ENCODE results near the gene SORT1. TPM values are rescaled to one million over a fixed set of nuclear protein-coding genes. Genes with fewer than 3 reads are reported as not detected.

The SORT1 gene
- total RNA-seq, 1 donor from 2014 or later = 30.7 TPM

GRCh38 chr1:109370712-109371340 lies 26.9 kb downstream of the SORT1 start:
- no peak overlapping the region for H3K4me3 ChIP-seq
- DNase-seq (ENCODE audit: extremely low spot score in 2 of 2) = no peak
- intact Hi-C loops (cut with DNase I) = no loop called here

GRCh38 chr1:109369167-109369746 lies 28.5 kb downstream of the SORT1 start:
- H3K4me1 ChIP-seq = peaks cover 14% of the 10 kb centered on the region
- H3K36me3 ChIP-seq = peaks cover 0 to 7% of the 10 kb centered on the region in 2 donors
- peak overlapping the region; percentile 69 for H3K27ac ChIP-seq
- no peaks in the 10 kb centered on the region for H3K9me3 ChIP-seq
- H3K27me3 ChIP-seq = no peaks in the 10 kb centered on the region
- DNase-seq (ENCODE audit: extremely low spot score in 2 of 2) = no peak
- intact Hi-C loops (cut with DNase I) = no loop called here
- H3K4me3 ChIP-seq = no peak overlapping the region
- no peak for TF ChIP-seq CTCF (IDR thresholded peaks at IDR 0.05)

More at GRCh38 chr1:109370712-109371340, 26.9 kb downstream of the SORT1 start:
- Histone ChIP-seq H3K36me3 (peaks cover 0 to 7% of the 10 kb centered on the region in 2 donors), H3K27me3 (no peaks in the 10 kb centered on the region), H3K4me1 (peaks cover 14% of the 10 kb centered on the region), H3K27ac (peak overlapping the region; percentile 69), H3K9me3 (no peaks in the 10 kb centered on the region)
- TF ChIP-seq CTCF (IDR thresholded peaks at IDR 0.05) (no peak), POLR2A (IDR thresholded peaks at IDR 0.05) (no peak), POLR2AphosphoS5 (IDR thresholded peaks at IDR 0.05; ENCODE audit: insufficient read depth in 1 of 2, low read depth in 1 of 2) (peak in 1 of 2 donors; percentile 15)

- Histone ChIP-seq H3K4me3 (no peak overlapping the region), H3K36me3 (peaks cover 0 to 7% of the 10 kb centered on the region in 2 donors), H3K9me3 (no peaks in the 10 kb centered on the region), H3K4me1 (peaks cover 14% of the 10 kb centered on the region), H3K27ac (peak overlapping the region; percentile 69), H3K27me3 (no peaks in the 10 kb centered on the region)
- intact Hi-C loops (cut with DNase I) = no loop called here
- TF ChIP-seq POLR2AphosphoS5 (IDR thresholded peaks at IDR 0.05; ENCODE audit: insufficient read depth in 1 of 2, low read depth in 1 of 2) (no peak), POLR2A (IDR thresholded peaks at IDR 0.05) (no peak), CTCF (IDR thresholded peaks at IDR 0.05) (no peak)
- no peak for DNase-seq (ENCODE audit: extremely low spot score in 2 of 2)
These were observed 29.3 kb downstream of the SORT1 start for GRCh38 chr1:109368464-109368863.

GRCh38 chr1:109367626-109368025 lies 30.1 kb downstream of the SORT1 start:
- intact Hi-C loops (cut with DNase I) = no loop called here
- H3K4me3 ChIP-seq = no peak overlapping the region
- H3K27me3 ChIP-seq = no peaks in the 10 kb centered on the region
- peaks cover 0 to 7% of the 10 kb centered on the region in 2 donors for H3K36me3 ChIP-seq
- H3K9me3 ChIP-seq = no peaks in the 10 kb centered on the region
- no peak overlapping the region for H3K27ac ChIP-seq
- H3K4me1 ChIP-seq = peaks cover 14% of the 10 kb centered on the region
- TF ChIP-seq POLR2A (IDR thresholded peaks at IDR 0.05) = no peak
- no peak for TF ChIP-seq POLR2AphosphoS5 (IDR thresholded peaks at IDR 0.05; ENCODE audit: insufficient read depth in 1 of 2, low read depth in 1 of 2)
- no peak for TF ChIP-seq CTCF (IDR thresholded peaks at IDR 0.05)
- DNase-seq (ENCODE audit: extremely low spot score in 2 of 2) = no peak

GRCh38 chr1:109365642-109366204 lies 32.0 kb downstream of the SORT1 start:
- intact Hi-C loops (cut with DNase I) = no loop called here
- TF ChIP-seq POLR2A (IDR thresholded peaks at IDR 0.05) (no peak), CTCF (IDR thresholded peaks at IDR 0.05) (no peak), POLR2AphosphoS5 (IDR thresholded peaks at IDR 0.05; ENCODE audit: insufficient read depth in 1 of 2, low read depth in 1 of 2) (no peak)
- no peak for DNase-seq (ENCODE audit: extremely low spot score in 2 of 2)
- Histone ChIP-seq H3K27ac (no peak overlapping the region), H3K9me3 (no peaks in the 10 kb centered on the region), H3K27me3 (no peaks in the 10 kb centered on the region), H3K36me3 (peaks cover 0 to 7% of the 10 kb centered on the region in 2 donors), H3K4me3 (no peak overlapping the region), H3K4me1 (peaks cover 8% of the 10 kb centered on the region)
